Measurements from ENCODE around the gene TXLNB.
"Not testable (repeated sequence)": the region's sequence is repeated elsewhere in the genome, so short reads cannot be mapped to it uniquely, and the experiment has no call there.

Gene TXLNB

GRCh38 chr6:139231206-139231605 lies 60.6 kb downstream of the TXLNB start:
- DNase-seq = no peak

- no peak for DNase-seq
Observed at GRCh38 chr6:139230391-139230840, 61.4 kb downstream of the TXLNB start.

GRCh38 chr6:139228387-139228786 lies 63.4 kb downstream of the TXLNB start:
- not testable (repeated sequence) for DNase-seq

GRCh38 chr6:139219746-139220145 lies 72.1 kb downstream of the TXLNB start:
- no peak for DNase-seq

GRCh38 chr6:139219271-139219729 lies 72.5 kb downstream of the TXLNB start:
- DNase-seq = peak; percentile 83

GRCh38 chr6:139212460-139212859 lies 79.3 kb downstream of the TXLNB start:
- not testable (repeated sequence) for DNase-seq

GRCh38 chr6:139210766-139211165 lies 81.0 kb downstream of the TXLNB start:
- DNase-seq = not testable (repeated sequence)

- no peak for DNase-seq
Observed at GRCh38 chr6:139205843-139206242, 86.0 kb downstream of the TXLNB start.

GRCh38 chr6:139204978-139205377 lies 86.8 kb downstream of the TXLNB start:
- DNase-seq = no peak

- no peak for DNase-seq
Observed at GRCh38 chr6:139201378-139201777, 90.4 kb downstream of the TXLNB start.

GRCh38 chr6:139198529-139199288 lies 93.1 kb downstream of the TXLNB start:
- no peak for DNase-seq

- DNase-seq = no peak
Observed at GRCh38 chr6:139194740-139195139, 97.1 kb downstream of the TXLNB start.
